SKM-1 treated with dmso at 0.1 percent for 144 hours (cell line): Measurements from ENCODE around the gene CLASP2.

Experiments
- DNase-seq: peaks from one replicate; lab custom pipeline; 2025; ENCODE audit not compliant: unreplicated experiment; lab: John Stamatoyannopoulos, UW

Gene CLASP2

DNA sequence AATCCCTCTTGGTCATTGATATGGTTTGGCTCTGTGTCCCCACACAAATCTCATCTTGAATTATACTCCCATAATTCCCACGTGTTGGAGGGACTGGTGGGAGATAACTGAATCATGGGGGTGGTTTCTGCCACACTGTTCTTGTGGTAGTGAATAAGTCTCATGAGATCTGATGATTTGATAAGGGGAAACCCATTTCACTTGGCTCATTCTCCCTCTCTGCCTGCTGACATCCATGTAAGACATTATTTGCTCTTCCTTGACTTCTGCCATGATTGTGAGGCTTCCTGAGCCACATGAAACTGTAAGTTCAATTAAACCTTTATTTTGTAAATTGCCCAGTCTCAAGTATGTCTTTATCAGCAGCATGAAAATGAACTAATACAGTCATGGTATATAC is 171.0 kb downstream of the CLASP2 start:
- DNase-seq: no peak

- DNase-seq: no peak
These were observed 173.9 kb downstream of the CLASP2 start for GRCh38 chr3:33544126-33544525.

GRCh38 chr3:33543601-33544000 is 174.5 kb downstream of the CLASP2 start:
- no peak for DNase-seq

DNA sequence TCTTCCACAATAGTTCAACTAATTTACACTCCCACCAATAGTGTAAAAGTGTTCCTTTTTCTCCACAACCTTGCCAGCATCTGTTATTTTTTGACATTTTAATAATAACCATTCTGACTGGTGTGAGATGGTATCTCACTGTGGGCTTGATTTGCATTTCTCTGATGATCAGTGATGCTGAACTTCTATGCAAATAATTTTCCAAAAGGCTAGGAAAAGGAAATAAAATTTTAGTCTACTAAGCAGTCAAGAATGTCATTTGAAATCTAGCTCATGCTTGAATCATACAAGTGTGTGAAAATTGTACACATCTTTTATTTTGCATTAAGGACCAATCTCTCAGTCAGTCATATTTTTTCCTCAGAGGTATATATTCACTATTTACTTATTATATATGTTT is 176.1 kb downstream of the CLASP2 start:
- no peak for DNase-seq

DNA sequence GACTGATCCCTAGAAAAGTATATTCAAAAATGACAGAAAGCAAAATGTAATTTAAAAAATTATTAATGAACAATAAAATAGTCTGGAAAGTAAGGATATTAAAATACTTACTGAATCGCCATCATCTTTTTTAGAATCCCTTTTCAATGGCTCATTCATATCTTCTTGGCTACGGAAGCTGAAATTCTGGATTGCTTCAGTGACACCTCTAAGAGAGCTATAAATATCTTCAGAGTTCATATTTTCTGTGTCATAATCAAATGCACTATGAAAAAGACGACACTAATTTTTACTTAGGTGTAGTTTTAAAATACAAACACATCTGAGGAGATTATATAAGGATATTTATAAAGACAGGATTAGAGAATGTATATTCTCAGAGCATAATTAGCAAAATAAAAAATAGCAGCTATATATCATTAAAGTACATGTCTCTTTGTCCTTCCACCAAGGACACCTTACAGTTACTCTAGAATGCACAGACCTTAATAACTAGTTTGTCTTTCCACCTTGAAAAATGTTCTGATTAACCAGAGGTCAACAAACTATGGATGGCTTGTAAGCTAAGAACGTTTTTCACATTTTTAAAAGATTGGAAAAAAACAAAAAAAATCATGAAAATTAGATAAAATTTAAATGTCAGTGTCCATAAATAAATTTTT is 179.2 kb downstream of the CLASP2 start:
- DNase-seq: no peak

DNA sequence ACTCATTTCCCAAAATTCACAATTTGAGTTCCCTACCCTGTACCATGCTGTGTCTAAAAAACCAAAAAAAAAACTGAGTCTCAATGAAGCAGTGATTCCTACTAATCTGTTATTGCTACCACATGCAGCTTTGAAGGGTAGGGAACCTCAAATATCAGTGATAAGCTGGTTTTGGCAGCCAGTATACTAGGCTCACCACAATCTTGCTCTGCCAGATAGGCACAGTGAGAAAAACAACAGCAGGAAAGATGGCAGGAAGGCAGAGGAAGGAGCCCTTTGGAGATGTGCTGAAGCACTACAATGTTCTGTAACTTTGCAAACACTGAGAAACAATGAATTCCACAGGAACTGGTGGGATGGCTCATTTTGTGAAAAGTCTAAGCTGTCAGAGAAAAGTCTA is 180.9 kb downstream of the CLASP2 start:
- no peak for DNase-seq

- no peak for DNase-seq
These were observed 191.3 kb downstream of the CLASP2 start for GRCh38 chr3:33526787-33527186.

- no peak for DNase-seq
These were observed 192.8 kb downstream of the CLASP2 start for GRCh38 chr3:33525232-33525631.

DNA sequence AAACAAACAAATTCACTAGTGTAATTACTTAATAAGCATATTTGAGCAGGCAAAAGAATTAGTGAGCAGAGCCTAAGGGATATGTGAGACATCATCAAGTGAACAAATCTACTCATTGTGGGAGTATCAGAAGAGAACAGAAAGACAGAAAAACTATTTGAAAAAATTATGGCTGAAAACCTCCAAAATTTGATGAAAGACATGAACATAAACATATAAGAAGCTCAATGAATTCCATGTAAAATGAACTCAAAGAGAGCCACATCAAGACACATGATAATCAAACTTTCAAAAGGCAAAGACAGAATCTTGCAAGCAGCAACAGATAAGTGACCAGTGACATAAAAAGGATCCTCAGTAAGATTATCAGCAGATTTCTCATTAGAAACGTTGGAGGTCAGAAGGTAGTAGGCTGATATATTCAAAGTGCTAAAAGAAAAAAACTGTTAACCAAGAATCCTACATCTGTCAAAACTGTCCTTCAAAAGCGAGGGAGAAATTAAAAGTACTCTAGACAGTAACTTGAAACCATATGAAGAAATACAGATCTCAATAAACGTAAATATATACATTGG is 194.9 kb downstream of the CLASP2 start:
- no peak for DNase-seq

GRCh38 chr3:33521736-33522135 is 196.3 kb downstream of the CLASP2 start:
- no peak for DNase-seq

GRCh38 chr3:33513262-33513863 is 204.7 kb downstream of the CLASP2 start:
- DNase-seq: no peak

DNA sequence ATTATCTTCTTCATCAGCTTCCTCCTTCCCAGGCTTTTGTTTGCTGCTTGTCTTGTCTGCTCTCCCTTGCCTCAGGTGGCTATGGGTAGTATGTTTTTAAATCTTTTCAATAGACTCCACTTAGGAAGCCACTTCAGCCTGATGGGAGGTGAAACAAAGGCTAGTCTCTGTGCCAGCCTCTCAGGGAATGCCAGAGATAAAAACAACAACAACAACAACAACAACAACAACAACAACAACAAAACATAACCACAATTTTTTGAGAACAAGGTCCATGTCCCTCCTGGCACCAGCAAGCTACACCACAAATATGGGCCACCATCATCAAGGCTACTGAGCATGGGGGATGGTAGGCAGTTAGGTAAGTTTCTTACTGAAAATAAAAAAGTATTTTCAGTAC is 213.0 kb downstream of the CLASP2 start:
- DNase-seq: no peak

DNA sequence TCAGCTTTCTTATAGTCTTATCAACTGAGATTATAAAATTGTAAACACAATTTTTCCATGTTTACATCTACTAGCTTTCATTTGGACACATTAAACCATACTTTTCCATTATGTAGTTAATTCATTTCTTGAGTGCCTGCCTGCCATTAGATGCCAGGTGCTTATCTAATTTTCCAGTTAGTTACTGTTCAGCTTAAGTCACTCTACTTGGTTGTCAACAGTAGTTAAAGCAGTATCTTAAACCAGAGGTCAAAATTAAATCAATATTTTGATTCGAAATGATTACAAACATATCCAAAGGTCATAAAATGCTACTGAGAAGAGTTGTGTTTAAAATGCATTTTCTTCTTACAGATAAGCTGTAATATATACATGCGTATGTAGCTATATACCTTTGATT is 221.6 kb downstream of the CLASP2 start:
- DNase-seq: no peak

GRCh38 chr3:33491721-33492120 is 226.3 kb downstream of the CLASP2 start:
- no peak for DNase-seq

DNA sequence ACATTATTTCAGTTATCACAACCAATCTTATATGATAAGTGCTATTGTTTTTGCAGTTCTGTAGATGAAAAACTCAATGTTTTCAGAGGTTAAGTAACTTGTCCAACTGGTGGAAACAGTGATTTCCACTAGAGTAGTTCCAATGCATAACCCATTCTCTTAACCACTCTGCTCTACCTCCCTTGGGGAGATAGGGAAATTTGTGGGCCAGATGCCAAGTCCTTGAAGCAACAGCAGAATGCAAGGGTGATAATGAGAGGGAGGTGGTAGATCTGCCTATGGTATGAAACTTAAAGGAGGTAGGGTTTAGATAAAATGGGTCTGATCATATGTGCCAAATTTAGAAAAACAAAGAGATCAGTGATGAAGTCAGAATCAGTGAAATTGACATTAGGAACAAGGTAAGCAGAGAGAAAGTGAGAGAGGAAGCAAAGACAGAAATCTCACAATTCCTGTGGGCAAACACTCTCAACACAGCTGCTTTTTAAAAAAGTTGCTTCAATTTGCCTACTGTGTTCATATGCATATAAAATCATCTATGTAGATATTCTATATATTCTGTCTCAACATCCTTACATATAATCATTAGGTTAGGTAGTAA is 227.3 kb downstream of the CLASP2 start:
- DNase-seq: no peak

- DNase-seq: no peak
These were observed 229.4 kb downstream of the CLASP2 start for GRCh38 chr3:33488683-33489082.

GRCh38 chr3:33488246-33488645 is 229.8 kb downstream of the CLASP2 start:
- no peak for DNase-seq

- DNase-seq: no peak
These were observed 235.9 kb downstream of the CLASP2 start for GRCh38 chr3:33482111-33482521.

DNA sequence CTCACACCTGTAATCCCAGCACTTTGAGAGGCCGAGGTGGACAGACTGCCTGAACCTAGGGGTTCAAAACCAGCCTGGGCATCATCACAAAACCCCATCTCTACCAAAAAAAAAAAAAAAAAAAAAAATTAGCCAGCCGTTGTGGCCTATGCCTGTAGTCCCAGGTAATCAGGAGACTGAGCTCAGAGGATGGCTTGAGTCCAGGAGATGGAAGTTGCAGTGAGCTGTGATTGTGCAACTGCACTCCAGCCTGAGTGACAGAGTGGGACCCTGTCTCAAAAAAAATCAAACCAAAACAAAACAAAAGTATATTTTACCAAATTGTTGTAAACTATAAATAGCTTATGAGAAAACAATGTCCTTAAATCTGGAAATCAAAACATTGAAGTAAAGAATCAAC is 243.2 kb downstream of the CLASP2 start:
- no peak for DNase-seq

- no peak for DNase-seq
These were observed 244.2 kb downstream of the CLASP2 start for GRCh38 chr3:33473813-33474212.

- no peak for DNase-seq
These were observed 250.3 kb downstream of the CLASP2 start for GRCh38 chr3:33467786-33468185.

- no peak for DNase-seq
These were observed 257.0 kb downstream of the CLASP2 start for GRCh38 chr3:33461097-33461496.
